Measurements from ENCODE around the gene ABCA13. TPM values are rescaled to one million over a fixed set of nuclear protein-coding genes. Genes with fewer than 3 reads are reported as not detected.

The ABCA13 gene
- total RNA-seq, 1 experiment from 2014 or later, result not detected

GRCh38 chr7:48175019-48175418, 3.8 kb downstream of the ABCA13 start:
- no TSS peak for BruUV-seq (replicated peaks)
- CTCF ChIA-PET, result no interaction called here

More at GRCh38 chr7:48175019-48175418, 3.8 kb downstream of the ABCA13 start:
- TF ChIP-seq CBX3 (IDR thresholded peaks at IDR 0.05; ENCODE audit: low read depth) (no peak), SRF (IDR thresholded peaks at IDR 0.05; ENCODE audit: low read depth) (no peak), ZBTB33 (IDR thresholded peaks at IDR 0.05; ENCODE audit: extremely low read depth, insufficient replicate concordance, low read length) (no peak), EZH2phosphoT487 (IDR thresholded peaks at IDR 0.05; ENCODE audit: borderline replicate concordance) (no peak), ELF1 (IDR thresholded peaks at IDR 0.05; ENCODE audit: borderline replicate concordance, low read depth) (no peak), ZNF274 (IDR thresholded peaks at IDR 0.05; ENCODE audit: low read depth, low read length) (no peak), SP1 (IDR thresholded peaks at IDR 0.05; ENCODE audit: low read depth) (no peak), SIN3A (IDR thresholded peaks at IDR 0.05; ENCODE audit: low read depth) (no peak), EGR1 (IDR thresholded peaks at IDR 0.05; ENCODE audit: low read depth) (no peak), MAX (IDR thresholded peaks at IDR 0.05) (no peak), ATF3 (IDR thresholded peaks at IDR 0.05) (no peak), POLR2AphosphoS5 (IDR thresholded peaks at IDR 0.05; ENCODE audit: low read depth, low read length) (no peak), TCF7L2 (IDR thresholded peaks at IDR 0.05; ENCODE audit: borderline replicate concordance, extremely low read depth, insufficient read depth, insufficient read length) (no peak), EZH2 (IDR thresholded peaks at IDR 0.05) (no peak), ZFX (IDR thresholded peaks at IDR 0.05) (no peak), POLR2A (IDR thresholded peaks at IDR 0.05; ENCODE audit: borderline replicate concordance, extremely low read depth, insufficient read depth, insufficient read length) (no peak)
- intact Hi-C loops (cut with micrococcal nuclease), result no loop called here
- no peak for ATAC-seq
- Histone ChIP-seq H2AFZ (ENCODE audit: low read depth, low read length, poor library complexity, severe bottlenecking) (no peak overlapping the region), H3K4me2 (ENCODE audit: low read length) (no peak overlapping the region), H3K9ac (ENCODE audit: low read length) (no peak overlapping the region), H3K4me3 (replicated peaks in 1 of 2; ENCODE audit: low read depth in 1 of 2, low read length in 2 of 2) (no peak overlapping the region), H4K20me1 (ENCODE audit: insufficient read depth) (no peaks in the 10 kb centered on the region), H3K9me2 (ENCODE audit: insufficient read depth) (no peaks in the 10 kb centered on the region), H3K79me2 (ENCODE audit: insufficient read depth, low read length) (no peaks in the 10 kb centered on the region), H3K36me3 (ENCODE audit: control insufficient read depth in 1 of 2, insufficient read depth in 2 of 2, low read length in 2 of 2) (no peaks in the 10 kb centered on the region), H3K27ac (ENCODE audit: low read depth, low read length) (no peak overlapping the region), H3K4me1 (ENCODE audit: control insufficient read depth in 1 of 2, insufficient read depth in 2 of 2, low read length in 2 of 2) (no peaks in the 10 kb centered on the region), H3K9me3 (ENCODE audit: control insufficient read depth in 1 of 2, insufficient read depth in 1 of 2, low read depth in 1 of 2, low read length in 2 of 2) (no peaks in the 10 kb centered on the region), H3K27me3 (ENCODE audit: insufficient read depth, low read length) (no peaks in the 10 kb centered on the region; the same call in 1 of the 2 replicates)
- RAD21 ChIA-PET (ENCODE audit: low non-redundant PET in 1 of 2, low total read pairs in 2 of 2, uncharacterized antibody in 2 of 2, unreplicated experiment in 2 of 2), result no interaction called here
- POLR2A ChIA-PET, result no interaction called here
- DNase-seq (ENCODE audit: low read depth, low spot score), result no peak
